Fibroblast of lung (primary cell): ENCODE measurements around the gene CMIP.

Experiments used
- CTCF ChIP-seq, 2 donors: IDR thresholded peaks in 1 of 2; conservative IDR thresholded peaks in 1 of 2; 1 replicate in 1 of 2; 2 replicates in 1 of 2; pipeline ENCODE4 v1.5.1; 2011 to 2012; ENCODE audit warnings: low read length in 2 of 2, control low read depth in 1 of 2, inconsistent platforms in 1 of 2, low read depth in 1 of 2, mild to moderate bottlenecking in 1 of 2
- EZH2 ChIP-seq: IDR thresholded peaks from 2 replicates; pipeline ENCODE4 v1.5.1; 2012; ENCODE audit warnings: low read length, control low read depth, mild to moderate bottlenecking; ENCODE audit errors: missing control alignments

DNA sequence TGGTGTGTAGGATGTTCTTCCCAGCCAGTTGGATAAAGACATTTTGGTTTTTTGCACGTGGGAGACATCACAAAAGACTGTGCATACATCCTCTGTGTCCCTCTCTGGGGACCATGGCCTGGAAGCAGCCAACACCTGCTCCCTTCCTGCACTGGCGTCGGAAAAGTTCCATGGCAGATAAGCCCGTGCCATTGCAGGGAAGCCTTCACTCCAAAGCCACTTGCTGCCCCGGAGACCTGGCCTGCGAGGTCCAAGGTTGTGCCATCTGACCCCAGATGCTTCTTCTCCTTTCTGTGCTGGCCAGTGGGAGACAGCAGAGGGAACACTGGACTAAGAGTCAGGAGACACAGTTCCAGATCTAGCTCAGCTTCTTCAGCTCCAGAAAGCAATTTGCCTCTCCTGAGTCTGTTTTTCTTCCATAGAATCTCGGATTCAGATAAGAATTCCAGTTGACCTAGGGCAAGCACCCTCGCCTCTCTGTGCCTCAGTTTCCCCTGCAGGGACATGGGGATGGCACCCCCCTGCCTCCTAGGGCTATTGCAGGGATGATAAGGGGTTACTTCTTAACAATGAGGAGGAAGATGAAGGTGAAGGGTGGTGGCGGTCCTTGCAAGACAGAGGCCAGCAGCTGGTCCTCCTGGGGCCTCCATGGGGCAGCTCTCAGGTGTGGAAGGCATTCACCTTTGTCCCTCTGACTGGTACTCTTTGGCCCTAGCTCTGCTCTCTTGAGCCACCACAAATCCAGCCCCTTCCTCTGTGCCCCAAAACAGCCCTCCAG is 134.2 kb downstream of the CMIP start:
- TF ChIP-seq EZH2 (no peak), CTCF (conservative IDR thresholded peaks at IDR 0.05 in 1 of 2, IDR thresholded peaks at IDR 0.05 in 1 of 2; ENCODE audit: low read depth in 1 of 2, low read length in 2 of 2) (no peak)
